Endothelial cell of umbilical vein (primary cell): ENCODE results near the gene MARCKSL1. TPM values are rescaled to one million over a fixed set of nuclear protein-coding genes. Genes with fewer than 3 reads are reported as not detected.

Experiments used
- BruUV-seq: library from RNA; stranded (reverse); fragments of 400-500 nt; replicated peaks from 2 replicates; lab custom pipeline; 2021; lab: Mats Ljungman, UMichigan
- CTCF ChIA-PET: fragments of 300-600, 350-600 bp; sonication (Branson Sonifier 250); formaldehyde crosslinking; loops from one replicate; lab custom pipeline; 2021; ENCODE audit warnings: antibody characterized with exemption, inconsistent platforms; lab: Charles Lee
- POLR2A ChIA-PET: fragments of 300-600, 350-600 bp; sonication (Branson Sonifier 250); formaldehyde crosslinking; loops from one replicate; lab custom pipeline; 2021; ENCODE audit warnings: antibody characterized with exemption, inconsistent platforms; lab: Charles Lee
- DNase-seq: peaks from one replicate; pipeline ENCODE4 v3.0.0-alpha.2; 2011; ENCODE audit warnings: low read depth, low spot score
- FAIRE-seq: peaks from 2 replicates; lab custom pipeline; 2011; peaks lifted over from hg19 to GRCh38; lab: Jason Lieb, UNC
- H2AFZ ChIP-seq: 2 replicates; pipeline ENCODE4 v1.6.0; 2012; ENCODE audit warnings: low read depth, low read length, control low read depth, inconsistent platforms
- H3K27ac ChIP-seq: 2 replicates; pipeline ENCODE4 v1.5.1; 2011; ENCODE audit warnings: low read depth, mild to moderate bottlenecking, control low read depth, low read length, moderate library complexity; ENCODE audit not compliant: insufficient read depth
- H3K27me3 ChIP-seq, 2 experiments: 2 replicates each; pipeline versions ENCODE4 v1.6.0 to v1.6.1; 2011; ENCODE audit warnings: low read length in 2 of 2, mixed read lengths in 1 of 2; ENCODE audit not compliant: control insufficient read depth in 2 of 2, insufficient read depth in 2 of 2
- H3K36me3 ChIP-seq, 2 experiments: 2 replicates in 1 of 2; 3 replicates in 1 of 2; pipeline ENCODE4 v1.5.1; 2011; ENCODE audit warnings: low read length in 2 of 2, mild to moderate bottlenecking in 1 of 2, moderate library complexity in 1 of 2; ENCODE audit not compliant: control insufficient read depth in 2 of 2, insufficient read depth in 2 of 2; ENCODE audit errors: extremely low read depth in 1 of 2
- H3K4me1 ChIP-seq: 3 replicates; pipeline ENCODE4 v1.5.1; 2011; ENCODE audit warnings: mild to moderate bottlenecking, low read length; ENCODE audit not compliant: control insufficient read depth, insufficient read depth; ENCODE audit errors: extremely low read depth
- H3K4me2 ChIP-seq: 2 replicates; pipeline ENCODE4 v1.6.1; 2011; ENCODE audit warnings: low read length, control low read depth, mixed read lengths; ENCODE audit not compliant: insufficient read depth
- H3K4me3 ChIP-seq, 3 experiments: fragments of 200-600 bp in 1 of 3; sonication (generic), shearing (Covaris generic) in 1 of 3; replicated peaks in 1 of 3; 2 replicates each; pipeline ENCODE4 v1.5.1; 2011 to 2016; ENCODE audit warnings: control low read depth in 3 of 3, low read length in 3 of 3, mild to moderate bottlenecking in 2 of 3, inconsistent platforms in 1 of 3, low read depth in 1 of 3, moderate library complexity in 1 of 3; ENCODE audit not compliant: insufficient read depth in 1 of 3
- H3K79me2 ChIP-seq: 2 replicates; pipeline ENCODE4 v1.6.0; 2012; ENCODE audit warnings: low read length, inconsistent platforms; ENCODE audit not compliant: control insufficient read depth, insufficient read depth
- H3K9ac ChIP-seq: replicated peaks from 2 replicates; pipeline ENCODE3; 2011; ENCODE audit warnings: low read length, control low read depth; ENCODE audit not compliant: insufficient read depth; ENCODE audit errors: extremely low read depth
- H3K9me1 ChIP-seq: replicated peaks from 3 replicates; pipeline ENCODE4 v1.6.0; 2011; ENCODE audit warnings: mild to moderate bottlenecking, low read length; ENCODE audit not compliant: control insufficient read depth, insufficient read depth; ENCODE audit errors: extremely low read depth
- H3K9me3 ChIP-seq: replicated peaks from 2 replicates; pipeline ENCODE4 v1.5.1; 2012; ENCODE audit warnings: low read length, inconsistent platforms; ENCODE audit not compliant: control insufficient read depth, insufficient read depth
- H4K20me1 ChIP-seq: replicated peaks from 2 replicates; pipeline ENCODE3; 2011; ENCODE audit warnings: mild to moderate bottlenecking, low read length; ENCODE audit not compliant: control insufficient read depth, insufficient read depth; ENCODE audit errors: extremely low read depth
- EZH2 ChIP-seq: IDR thresholded peaks from 2 replicates; pipeline ENCODE4 v1.6.1; 2012; ENCODE audit warnings: borderline replicate concordance, low read depth, mild to moderate bottlenecking, moderate library complexity, low read length, inconsistent platforms; ENCODE audit not compliant: severe bottlenecking
- FOS ChIP-seq: IDR thresholded peaks from 2 replicates; pipeline ENCODE4 v1.6.1; 2011; ENCODE audit warnings: mild to moderate bottlenecking, low read length, moderate library complexity, borderline replicate concordance; ENCODE audit not compliant: insufficient read depth
- GATA2 ChIP-seq: IDR thresholded peaks from 2 replicates; pipeline ENCODE4 v1.7.0; 2011; ENCODE audit warnings: low read depth, mild to moderate bottlenecking, moderate library complexity, mixed read lengths, low read length; ENCODE audit not compliant: insufficient read length, insufficient read depth
- MYC ChIP-seq: IDR thresholded peaks from one replicate; pipeline ENCODE4 v1.6.1; 2011; ENCODE audit warnings: mild to moderate bottlenecking, low read depth, low read length
- POLR2A ChIP-seq: IDR thresholded peaks from 2 replicates; pipeline ENCODE4 v1.6.1; 2012; ENCODE audit warnings: low read depth, mild to moderate bottlenecking, control low read depth, low read length
- POLR2AphosphoS5 ChIP-seq: IDR thresholded peaks from 2 replicates; pipeline ENCODE4 v1.6.1; 2012; ENCODE audit warnings: low read depth, mild to moderate bottlenecking, control low read depth, low read length, moderate library complexity; ENCODE audit not compliant: insufficient read depth
- dilution Hi-C: fragments of 300-500 bp; cut with MboI; formaldehyde crosslinking; loops from one replicate; pipeline ENCODE4 v1.15.0; 2019; ENCODE audit warnings: low sequenced_read_pairs; ENCODE audit not compliant: extremely low pct_ligation_motif_present
- intact Hi-C: fragments of 100-400 bp; cut with micrococcal nuclease; formaldehyde crosslinking; loops from one replicate; pipeline ENCODE4 v1.10.0; 2022
- polyA plus RNA-seq, 4 experiments: library from polyadenylated mRNA; depleted of rRNA in 3 of 4; stranded (reverse) in 3 of 4; unstranded in 1 of 4; fragments of >200 nt; gene quantifications; 2 replicates each; pipeline versions ENCODE4 v1.2.1 to v1.2.3, GENCODE V29; 2011 to 2012; ENCODE audit warnings: missing spikeins in 1 of 4
- total RNA-seq: library from RNA; stranded (reverse); gene quantifications from 2 replicates; pipeline ENCODE4 v1.2.3, GENCODE V29; 2021
- TF ChIP-seq, protein P1 (sequence below): IDR thresholded peaks from 2 replicates; pipeline ENCODE4 v1.6.1; 2011; ENCODE audit not compliant: insufficient read depth, insufficient read length

MARCKSL1 gene
- total and polyA plus RNA-seq, 2 donors (not counting 3 experiments of a cell fraction or from before 2014, with no cell fraction given) = 265 to 318 TPM

DNA sequence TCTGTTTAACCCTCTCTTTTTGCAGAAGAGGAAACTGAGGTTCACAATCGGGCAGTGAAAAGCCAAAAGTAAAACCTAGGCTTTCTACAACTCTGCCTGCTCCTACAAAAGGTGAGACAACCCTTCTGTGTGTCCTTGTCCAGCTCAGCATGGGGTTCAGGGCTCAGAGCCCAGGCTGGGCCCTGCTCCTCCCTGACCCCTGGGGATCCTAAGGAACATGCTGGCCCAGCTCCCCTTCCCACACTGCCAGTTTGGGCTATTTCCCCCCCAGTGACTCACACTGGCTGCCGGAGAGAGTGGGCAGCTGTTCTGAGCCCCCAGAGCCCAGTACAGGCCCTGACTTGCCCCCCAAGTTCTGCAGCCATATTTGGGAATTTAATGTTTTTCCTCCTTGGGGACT lies 17.4 kb upstream of the MARCKSL1 start:
- no TSS peak for BruUV-seq
- dilution Hi-C loops (no loop called here), intact Hi-C loops (no loop called here)
- no peak overlapping the region for H3K4me3 ChIP-seq
- CTCF ChIA-PET = interaction anchor here (1.0 to 2.8 kb wide), 5 partner anchors 10 to 138 kb away, joined by 3 to 9 read pairs (median 5); partner anchors contain the start of genes MARCKSL1 and TSSK3
- TF ChIP-seq GATA2 (no peak), FOS (no peak), POLR2A (no peak), MYC (no peak), POLR2AphosphoS5 (no peak), EZH2 (no peak)
- no peak overlapping the region for H3K9ac ChIP-seq
- no peaks in the 10 kb centered on the region for H3K36me3 ChIP-seq
- POLR2A ChIA-PET = interaction anchor here (4.4 kb wide), 1 partner anchor 18 kb away, joined by 50 read pairs; the partner anchor contains the start of gene MARCKSL1
- FAIRE-seq (no peak), DNase-seq (no peak)
- H3K9me3 ChIP-seq = no peaks in the 10 kb centered on the region
- no peak overlapping the region for H3K4me2 ChIP-seq
- no peaks in the 10 kb centered on the region for H3K27me3 ChIP-seq
- H3K27ac ChIP-seq = no peak overlapping the region
- H3K9me1 ChIP-seq = no peaks in the 10 kb centered on the region
- H3K4me1 ChIP-seq = peaks cover 32% of the 10 kb centered on the region
- H3K79me2 ChIP-seq = no peaks in the 10 kb centered on the region
- no peak overlapping the region for H2AFZ ChIP-seq
- no peaks in the 10 kb centered on the region for H4K20me1 ChIP-seq

DNA sequence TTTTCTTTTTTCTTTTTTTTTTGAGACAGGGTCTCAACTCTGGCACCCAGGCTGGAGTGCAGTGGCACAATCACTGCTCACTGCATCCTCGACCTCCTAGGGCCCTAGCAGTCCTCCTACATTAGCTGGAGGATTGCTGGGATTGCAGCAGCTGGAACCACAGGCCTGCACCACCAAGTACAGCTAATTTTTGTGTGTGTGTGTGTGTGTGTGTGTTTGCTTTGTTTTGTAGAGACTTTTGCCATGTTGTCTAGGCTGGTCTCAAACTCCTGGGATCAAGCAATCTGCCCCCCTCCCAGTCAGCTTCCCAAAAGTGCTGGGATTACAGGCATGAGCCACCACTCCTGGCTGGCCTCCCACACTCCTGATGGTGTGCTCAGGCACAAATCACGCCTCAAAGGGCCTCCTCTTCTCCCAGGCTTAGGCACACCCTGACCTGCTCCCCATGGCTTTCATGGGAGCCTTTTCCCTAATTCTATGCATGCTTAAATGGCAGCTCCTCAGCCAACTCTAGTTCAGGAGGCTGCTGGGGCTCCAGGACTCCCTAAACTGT lies 16.9 kb upstream of the MARCKSL1 start:
- H4K20me1 ChIP-seq = no peaks in the 10 kb centered on the region
- ChIA-PET POLR2A (interaction anchor here (4.4 kb wide), 1 partner anchor 17 kb away, joined by 50 read pairs; the partner anchor contains the start of gene MARCKSL1), CTCF (interaction anchor here (0.6 to 2.8 kb wide), 10 partner anchors 10 to 137 kb away, joined by 3 to 9 read pairs (median 4); partner anchors contain the start of genes MARCKSL1 and TSSK3)
- no peaks in the 10 kb centered on the region for H3K79me2 ChIP-seq
- H3K4me1 ChIP-seq = peaks cover 34% of the 10 kb centered on the region
- no peak for DNase-seq
- FAIRE-seq = no peak
- no peaks in the 10 kb centered on the region for H3K9me1 ChIP-seq
- no peak overlapping the region for H3K4me2 ChIP-seq
- no TSS peak for BruUV-seq
- intact Hi-C loops = no loop called here
- H3K9me3 ChIP-seq = no peaks in the 10 kb centered on the region
- no peak overlapping the region for H2AFZ ChIP-seq
- H3K27ac ChIP-seq = no peak overlapping the region
- H3K4me3 ChIP-seq = no peak overlapping the region
- H3K9ac ChIP-seq = no peak overlapping the region
- TF ChIP-seq MYC (no peak), POLR2A (no peak), GATA2 (no peak), FOS (no peak), EZH2 (no peak)
- TF ChIP-seq, protein P1, sequence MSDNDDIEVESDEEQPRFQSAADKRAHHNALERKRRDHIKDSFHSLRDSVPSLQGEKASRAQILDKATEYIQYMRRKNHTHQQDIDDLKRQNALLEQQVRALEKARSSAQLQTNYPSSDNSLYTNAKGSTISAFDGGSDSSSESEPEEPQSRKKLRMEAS = no peak
- no peaks in the 10 kb centered on the region for H3K36me3 ChIP-seq
- dilution Hi-C loops = no loop called here
- H3K27me3 ChIP-seq = no peaks in the 10 kb centered on the region
